GM12874 (cell line): Measurements from ENCODE around the gene CIRBP.

Experiments
- CTCF ChIP-seq: IDR thresholded peaks from 2 replicates; pipeline ENCODE4 v1.5.1; 2011; ENCODE audit warnings: low read depth, mild to moderate bottlenecking, control low read depth, low read length, moderate library complexity; ENCODE audit not compliant: insufficient read depth

Gene CIRBP

DNA sequence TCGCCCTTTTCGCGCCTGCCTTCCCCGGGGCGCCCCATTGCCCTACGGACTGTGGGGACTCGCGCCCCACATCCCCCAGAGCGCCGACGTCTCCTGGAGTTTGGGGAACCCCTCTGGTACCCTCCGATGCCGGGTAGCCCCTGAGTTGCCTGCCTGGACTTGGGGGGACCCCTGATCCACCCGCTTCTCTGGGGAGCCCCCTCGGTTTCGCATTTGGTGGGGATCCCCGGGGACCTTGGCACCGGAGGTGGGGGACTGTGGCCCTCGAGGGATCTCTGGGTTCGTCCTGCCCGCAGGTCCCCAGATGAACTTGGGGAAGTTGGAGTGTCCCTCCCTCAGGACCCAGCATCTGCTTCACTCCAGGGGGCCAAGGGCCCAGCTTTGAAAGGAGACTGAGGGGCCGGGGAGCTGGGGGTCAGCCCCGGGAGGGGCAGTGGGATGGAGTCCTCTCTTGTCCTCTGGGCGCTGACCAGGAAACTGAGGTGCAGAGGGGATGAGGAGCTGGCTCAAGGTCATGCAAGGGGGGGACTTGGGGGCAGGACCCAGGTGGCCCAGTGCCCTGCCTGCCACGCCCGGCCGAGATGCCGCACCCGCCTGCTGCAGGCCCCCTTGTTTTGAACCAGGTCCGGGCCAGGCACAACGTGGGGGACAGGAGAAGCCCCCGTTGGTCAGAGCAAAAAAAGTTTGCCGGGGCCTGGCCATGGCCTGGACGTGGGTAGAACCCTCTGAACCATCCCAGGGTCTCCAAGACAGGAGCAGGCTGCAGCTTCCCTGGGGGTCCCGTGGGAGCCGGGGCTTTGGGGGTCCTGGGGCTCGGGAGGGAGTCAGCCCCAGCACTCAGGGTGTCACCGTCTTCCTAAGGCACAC is 17.6 kb downstream of the CIRBP start:
- TF ChIP-seq CTCF: no peak

DNA sequence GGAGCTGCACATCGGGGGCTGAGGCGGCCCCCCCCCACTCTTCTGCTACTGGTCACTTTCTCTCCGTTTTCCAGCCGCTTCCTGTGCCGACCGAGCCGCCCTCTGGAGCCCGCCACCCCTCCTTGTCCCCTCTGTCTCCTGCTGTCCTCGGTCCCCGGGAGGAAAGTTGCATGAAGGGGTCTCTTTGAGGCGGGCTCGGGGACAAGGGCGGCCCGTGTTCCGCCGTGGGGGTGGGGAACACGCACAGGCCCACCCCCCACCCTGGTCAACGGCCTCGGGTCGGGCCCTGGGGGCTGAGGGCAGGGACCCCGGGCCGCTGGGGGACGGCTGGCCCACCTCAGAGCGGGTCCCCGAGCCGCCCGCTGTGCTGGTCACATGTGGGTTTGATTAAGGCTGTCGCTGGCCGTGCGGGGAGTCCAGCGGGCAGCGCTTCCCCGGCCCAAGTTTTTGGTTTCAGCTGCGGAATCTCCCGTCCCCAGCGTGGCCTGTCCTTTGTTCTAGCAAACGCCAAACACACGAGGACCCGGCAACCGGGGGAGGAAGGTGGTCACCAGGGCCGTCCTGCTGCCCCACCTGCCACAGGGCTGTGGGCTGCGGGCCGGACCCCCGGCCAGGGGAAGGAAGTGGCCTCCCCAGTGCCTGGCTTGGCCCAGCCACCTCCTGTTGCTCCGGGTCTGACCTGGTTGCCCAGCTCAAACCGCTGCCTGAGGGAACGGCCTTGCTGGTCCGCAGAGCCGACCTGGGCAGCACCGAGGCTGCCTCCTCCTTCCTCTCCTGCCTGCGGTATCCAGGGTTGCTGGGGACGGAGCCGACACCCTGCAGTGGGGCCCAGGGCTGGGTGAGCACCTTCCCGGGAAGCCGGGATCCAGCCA is 18.5 kb downstream of the CIRBP start:
- no peak for TF ChIP-seq CTCF

DNA sequence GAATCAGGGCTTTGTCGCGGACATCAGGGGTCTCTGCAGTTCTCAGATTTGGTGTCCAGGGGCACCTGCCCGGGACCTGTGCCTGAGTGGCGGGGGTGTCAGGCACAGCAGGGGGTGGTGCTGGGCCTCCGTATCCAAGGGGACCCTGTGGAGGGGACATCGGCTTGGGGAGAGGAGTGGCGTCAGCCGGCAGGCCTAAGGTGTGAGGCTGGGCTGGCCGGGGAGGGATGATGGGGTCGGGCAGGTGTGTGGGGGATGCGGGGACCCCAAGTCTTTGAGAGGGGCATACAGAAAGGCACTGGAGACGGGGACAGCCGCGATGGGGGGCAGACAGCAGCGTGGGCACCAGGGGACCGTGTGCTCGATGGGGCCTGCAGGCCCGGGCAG is 19.1 kb downstream of the CIRBP start:
- no peak for TF ChIP-seq CTCF

- no peak for TF ChIP-seq CTCF
Observed at GRCh38 chr19:1288833-1289685, 19.9 kb downstream of the CIRBP start.

- TF ChIP-seq CTCF: no peak
Observed at GRCh38 chr19:1289686-1290025, 20.5 kb downstream of the CIRBP start.

GRCh38 chr19:1290196-1290702 is 21.1 kb downstream of the CIRBP start:
- TF ChIP-seq CTCF: no peak
